K562 (cell line): ENCODE measurements around the gene CARD10. TPM values are rescaled to one million over a fixed set of nuclear protein-coding genes. Genes with fewer than 3 reads are reported as not detected.

Experiments used
- ATAC-seq: fragments of 200-7000 bp; cut with Tn5 transposase; 3 replicates; pipeline ENCODE4 v1.9.1; 2020; ENCODE audit warnings: moderate library complexity
- BruUV-seq: library from RNA; stranded (reverse); fragments of 400-500 nt; replicated peaks from 2 replicates; lab custom pipeline; 2021; lab: Mats Ljungman, UMichigan
- CTCF ChIA-PET: fragments of 300-600 bp; formaldehyde crosslinking; extraction: SDS; loops from one replicate; lab custom pipeline; 2021; ENCODE audit warnings: low intra/inter-chr PET ratio; lab: Yijun Ruan, JAX
- POLR2A ChIA-PET: fragments of 300-600, 350-650 bp; sonication (Branson Sonifier 250); formaldehyde crosslinking; extraction: SDS; loops from one replicate; lab custom pipeline; 2021; ENCODE audit warnings: antibody characterized with exemption, inconsistent platforms; lab: Yijun Ruan, JAX
- DNase-seq, 4 experiments: peaks; one replicate each; pipeline versions ENCODE4 v3.0.0 to v3.0.0-alpha.2; 2011 to 2018; ENCODE audit warnings: low spot score in 3 of 4, mixed read lengths in 3 of 4; ENCODE audit errors: extremely low read depth in 1 of 4
- FAIRE-seq: peaks from 2 replicates; lab custom pipeline; 2011; peaks lifted over from hg19 to GRCh38; lab: Jason Lieb, UNC
- H2AFZ ChIP-seq: 2 replicates; pipeline ENCODE4 v1.6.0; 2011; ENCODE audit warnings: low read depth, low read length, control low read depth, inconsistent platforms
- H3K27ac ChIP-seq: fragments of 200-600 bp; 3 replicates; pipeline ENCODE4 v1.8.0; 2011; ENCODE audit warnings: low read depth, mild to moderate bottlenecking, control low read depth, inconsistent platforms, low read length, moderate library complexity, mixed read lengths; ENCODE audit errors: extremely low read depth
- H3K27me3 ChIP-seq, 2 experiments: fragments of 300-600 bp in 1 of 2; 2 replicates in 1 of 2; 3 replicates in 1 of 2; pipeline versions ENCODE4 v1.6.0 to v1.8.0; 2011; ENCODE audit warnings: inconsistent platforms in 2 of 2, low read length in 2 of 2, mild to moderate bottlenecking in 1 of 2, mixed read lengths in 1 of 2, moderate library complexity in 1 of 2; ENCODE audit not compliant: control insufficient read depth in 2 of 2, insufficient read depth in 2 of 2
- H3K36me3 ChIP-seq: fragments of 300-600 bp; 3 replicates; pipeline ENCODE4 v1.8.0; 2011; ENCODE audit warnings: mild to moderate bottlenecking, low read length, inconsistent platforms; ENCODE audit not compliant: control insufficient read depth, insufficient read depth
- H3K4me1 ChIP-seq, 2 experiments: fragments of 200-600 bp in 1 of 2; replicated peaks in 1 of 2; 2 replicates in 1 of 2; 3 replicates in 1 of 2; pipeline versions ENCODE4 v1.5.1 to v1.8.0; 2011; ENCODE audit warnings: inconsistent platforms in 2 of 2, low read length in 2 of 2, mild to moderate bottlenecking in 1 of 2, mixed read lengths in 1 of 2, moderate library complexity in 1 of 2; ENCODE audit not compliant: control insufficient read depth in 2 of 2, insufficient read depth in 2 of 2
- H3K4me2 ChIP-seq: 2 replicates; pipeline ENCODE4 v1.6.1; 2011; ENCODE audit warnings: low read length, control low read depth, inconsistent platforms, mixed read lengths; ENCODE audit not compliant: insufficient read depth
- H3K4me3 ChIP-seq: fragments of 200-600 bp; sonication (generic), shearing (Covaris generic); 2 replicates; pipeline ENCODE4 v1.5.1; 2016; ENCODE audit warnings: control low read depth, inconsistent platforms
- H3K79me2 ChIP-seq: fragments of 200-600 bp; 3 replicates; pipeline ENCODE4 v1.8.0; 2011; ENCODE audit warnings: low read length, inconsistent platforms; ENCODE audit not compliant: control insufficient read depth, insufficient read depth
- H3K9ac ChIP-seq, 2 experiments: 2 replicates each; pipeline versions ENCODE4 v1.6.0 to v1.6.1; 2011; ENCODE audit warnings: low read depth in 2 of 2, low read length in 2 of 2, control low read depth in 1 of 2, inconsistent platforms in 1 of 2, mild to moderate bottlenecking in 1 of 2, mixed read lengths in 1 of 2; ENCODE audit not compliant: insufficient read depth in 1 of 2
- H3K9me1 ChIP-seq: one replicate; pipeline ENCODE4 v1.6.0; 2011; ENCODE audit warnings: inconsistent platforms, mild to moderate bottlenecking, low read length, moderate library complexity; ENCODE audit not compliant: control insufficient read depth, insufficient read depth
- H3K9me3 ChIP-seq: replicated peaks from 2 replicates; pipeline ENCODE4 v1.5.1; 2011; ENCODE audit warnings: low read depth, low read length, inconsistent platforms; ENCODE audit not compliant: control insufficient read depth, insufficient read depth
- H4K20me1 ChIP-seq: replicated peaks from 2 replicates; pipeline ENCODE4 v1.6.1; 2011; ENCODE audit warnings: low read length, inconsistent platforms, mixed read lengths; ENCODE audit not compliant: control insufficient read depth, insufficient read depth
- CCAR2 ChIP-seq: fragments of 200-400 bp; formaldehyde crosslinking; IDR thresholded peaks from 2 replicates; pipeline ENCODE4 v1.6.1; 2017; ENCODE audit warnings: mild to moderate bottlenecking, low read depth, low read length
- CHCHD3 ChIP-seq: fragments of 250-450 bp; sonication (Bioruptor Pico); IDR thresholded peaks from 2 replicates; pipeline ENCODE4 v2.1.2; 2022; ENCODE audit warnings: mild to moderate bottlenecking
- STAT5A ChIP-seq: IDR thresholded peaks from 2 replicates; pipeline ENCODE4 v1.6.1; 2012; ENCODE audit warnings: low read length, inconsistent platforms, borderline replicate concordance
- ZKSCAN3 ChIP-seq: fragments of 250-450 bp; sonication (Bioruptor Pico); IDR thresholded peaks from 2 replicates; pipeline ENCODE4 v1.4.0; 2020
- ZNF134 ChIP-seq: fragments of 250-450 bp; sonication (Bioruptor Pico); conservative IDR thresholded peaks from 2 replicates; pipeline ENCODE4 v1.4.0; 2020
- ZNF512 ChIP-seq: IDR thresholded peaks from 2 replicates; pipeline ENCODE4 v1.6.1; 2016; ENCODE audit warnings: missing genetic modification characterization, missing compliant biosample characterization
- WGBS: fragments of 100-300 bp; shearing (Covaris generic); methylation state at CpG from one replicate; pipeline ENCODE4 v1.1.6; 2016; ENCODE audit warnings: low coverage, mixed read lengths; ENCODE audit not compliant: insufficient coverage; ENCODE audit errors: missing lambda C conversion rate; 5-methylcytosine and 5-hydroxymethylcytosine counted together
- in situ Hi-C: fragments of 300-500 bp; cut with MboI; formaldehyde crosslinking; loops from 4 replicates; pipeline ENCODE4 v1.15.0; 2018; ENCODE audit warnings: inconsistent platforms, mixed read lengths
- intact Hi-C: fragments of 100-400 bp; cut with micrococcal nuclease; formaldehyde crosslinking; loops from 2 replicates; pipeline ENCODE4 v1.14.2; 2022
- polyA plus RNA-seq, 8 experiments: library from polyadenylated mRNA; depleted of rRNA in 4 of 8; stranded (reverse) in 5 of 8; unstranded in 3 of 8; fragments of >200 nt; fragmentation: Nextera tagmentation in 2 of 8; fragmentation: Illumina TruSeq in 1 of 8; extraction: Ambion mirVana in 2 of 8; extraction: Trizol in 1 of 8; gene quantifications; 2 replicates each; pipeline versions ENCODE4 v1.2.1 to v1.2.3, GENCODE V29; 2011 to 2014; ENCODE audit warnings: inconsistent platforms in 1 of 8, missing spikeins in 1 of 8
- total RNA-seq, 7 experiments: library from RNA; depleted of rRNA in 6 of 7; stranded (reverse); fragments of >200 nt in 6 of 7; fragmentation: Illumina TruSeq in 2 of 7; extraction: Trizol in 2 of 7; gene quantifications; 2 replicates each; pipeline versions ENCODE4 v1.2.1 to v1.2.3, GENCODE V29; 2011 to 2021; ENCODE audit warnings: low replicate concordance in 1 of 7

CARD10 gene
- total and polyA plus RNA-seq, 9 of the 15 experiments (the other 6 are each of a cell fraction or from before 2014, with no cell fraction given), result 0.13 to 5.8 (median 1.6) TPM

GRCh38 chr22:37455896-37456295 lies 63.3 kb downstream of the CARD10 start:
- no peak for FAIRE-seq
- H2AFZ ChIP-seq, result no peak overlapping the region
- H3K9ac ChIP-seq, result no peak overlapping the region
- H3K27me3 ChIP-seq, result peaks cover 0 to 16% of the 10 kb centered on the region in 2 experiments; a peak in 3 of 5 replicates
- no peak overlapping the region for H3K27ac ChIP-seq
- H4K20me1 ChIP-seq, result peaks cover 8% of the 10 kb centered on the region; the same call in 1 of the 2 replicates
- H3K36me3 ChIP-seq, result no peaks in the 10 kb centered on the region
- intact Hi-C loops (loop anchor here (5.0 kb wide), 1 partner anchor 189 kb away; no protein-coding TSS in a partner anchor), in situ Hi-C loops (loop anchor here (5.0 kb wide), 2 partner anchors 134 to 289 kb away; no protein-coding TSS in a partner anchor)
- WGBS, result 34% methylated on average over 6 of the region's 14 CpGs
- TF ChIP-seq STAT5A (no peak), CHCHD3 (CRISPR knock-in tag) (no peak), ZNF512 (tag) (no peak), CCAR2 (no peak), ZNF134 (CRISPR knock-in tag) (no peak), ZKSCAN3 (CRISPR knock-in tag) (no peak)
- H3K4me1 ChIP-seq, result peaks cover 8 to 17% of the 10 kb centered on the region in 2 experiments; a peak in 3 of 5 replicates
- ChIA-PET POLR2A (interaction anchor here (0.5 kb wide), 1 partner anchor 127 kb away, joined by 3 read pairs; no protein-coding TSS in a partner anchor), CTCF (interaction anchor here (1.3 kb wide), 1 partner anchor 138 kb away, joined by 3 read pairs; no protein-coding TSS in a partner anchor)
- no peaks in the 10 kb centered on the region for H3K9me1 ChIP-seq
- H3K79me2 ChIP-seq, result no peaks in the 10 kb centered on the region
- ATAC-seq, result no peak
- no peaks in the 10 kb centered on the region for H3K9me3 ChIP-seq
- no peak overlapping the region for H3K4me3 ChIP-seq
- DNase-seq, result no peak
- BruUV-seq, result no TSS peak
- H3K4me2 ChIP-seq, result no peak overlapping the region; the same call in 1 of the 2 replicates
